ENCODE data around the gene CCNYL1. TPM values are rescaled to one million over a fixed set of nuclear protein-coding genes. Genes with fewer than 3 reads are reported as not detected.
A peak's percentile ranks its signal among the peaks of the same experiment; 100 is the strongest.

Gene CCNYL1
- total and polyA plus RNA-seq, 2 donors from 2014 or later, result 6.7 to 14.6 TPM

DNA sequence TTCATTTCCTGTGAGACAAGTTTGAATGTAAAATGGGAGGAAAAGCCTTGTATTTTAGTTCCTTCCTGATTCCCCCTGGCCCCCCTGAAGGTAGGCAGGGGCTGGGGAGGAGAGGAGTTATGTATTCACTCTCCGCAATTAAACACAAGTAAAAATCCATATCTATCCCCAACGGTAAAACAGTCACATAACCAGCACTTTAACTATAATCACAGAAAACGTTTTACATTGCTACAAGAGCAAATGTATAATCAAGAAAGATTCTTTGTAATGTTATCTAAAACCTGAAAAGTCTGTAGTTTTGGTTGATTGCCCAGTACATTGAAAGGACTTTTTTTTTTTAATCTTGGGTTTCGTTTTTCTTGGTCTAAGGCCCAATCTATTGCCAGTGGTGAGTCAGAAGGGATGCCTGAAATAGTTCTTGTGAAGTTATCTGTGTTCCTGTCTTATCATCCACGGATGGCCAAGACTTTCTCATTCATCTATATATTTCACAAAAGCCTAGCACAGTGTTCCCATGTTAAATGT is 34.5 kb upstream of the CCNYL1 start:
- TF ChIP-seq CTCF (IDR thresholded peaks at IDR 0.05; ENCODE audit: borderline replicate concordance, extremely low read depth, insufficient read depth), result no peak
- FAIRE-seq, result no peak
- peak in 1 of 5 donors; percentile 23 for DNase-seq
- H3K27me3 ChIP-seq (ENCODE audit: control insufficient read depth, insufficient read depth, low read length), result no peaks in the 10 kb centered on the region
- H3K9ac ChIP-seq (ENCODE audit: low read length in 3 of 3), result no peak overlapping the region
- H3K9me3 ChIP-seq (ENCODE audit: control insufficient read depth in 2 of 3, insufficient read depth in 1 of 3, low read length in 3 of 3), result no peaks in the 10 kb centered on the region
- no peaks in the 10 kb centered on the region for H3K4me1 ChIP-seq (ENCODE audit: control insufficient read depth in 2 of 3, insufficient read depth in 2 of 3, low read depth in 1 of 3, low read length in 3 of 3)
- intact Hi-C loops (cut with DNase I), result no loop called here
- no peaks in the 10 kb centered on the region for H3K36me3 ChIP-seq (ENCODE audit: control insufficient read depth in 2 of 3, insufficient read depth in 3 of 3, low read length in 3 of 3)
- H3K4me3 ChIP-seq (ENCODE audit: low read length in 3 of 3), result no peak overlapping the region
- peak overlapping the region in 1 of 2 donors; percentile 25 for H3K27ac ChIP-seq (ENCODE audit: low read depth in 2 of 2, low read length in 2 of 2)

DNA sequence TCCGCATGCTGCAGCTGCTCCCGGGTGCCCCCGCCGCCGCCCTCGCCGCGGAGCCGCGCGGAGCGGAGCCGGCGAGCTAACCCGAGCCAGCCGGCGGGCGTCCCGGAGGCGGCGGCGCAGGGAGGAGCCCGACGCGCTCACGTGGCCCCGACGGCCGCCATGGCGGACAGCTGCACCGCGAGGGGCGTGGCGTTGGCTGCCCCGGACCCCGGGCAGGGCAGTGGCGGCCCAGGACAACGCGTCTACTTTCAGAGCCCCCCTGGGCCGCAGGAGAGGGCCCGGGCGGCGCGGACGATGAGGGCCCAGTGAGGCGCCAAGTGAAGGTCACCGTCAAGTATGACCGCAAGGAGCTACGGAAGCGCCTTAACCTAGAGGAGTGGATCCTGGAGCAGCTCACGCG is 30.0 kb upstream of the CCNYL1 start:
- Histone ChIP-seq H3K4me3 (ENCODE audit: low read length in 3 of 3) (peak overlapping the region in 2 of 3 donors; percentile 11 to 53), H3K9ac (ENCODE audit: low read length in 3 of 3) (peak overlapping the region in 1 of 3 donors; percentile 26), H3K27me3 (ENCODE audit: control insufficient read depth, insufficient read depth, low read length) (no peaks in the 10 kb centered on the region), H3K9me3 (ENCODE audit: control insufficient read depth in 2 of 3, insufficient read depth in 1 of 3, low read length in 3 of 3) (no peaks in the 10 kb centered on the region), H3K27ac (ENCODE audit: low read depth in 2 of 2, low read length in 2 of 2) (no peak overlapping the region), H3K4me1 (ENCODE audit: control insufficient read depth in 2 of 3, insufficient read depth in 2 of 3, low read depth in 1 of 3, low read length in 3 of 3) (peaks cover 0 to 3% (median 0%) of the 10 kb centered on the region in 3 donors), H3K36me3 (ENCODE audit: control insufficient read depth in 2 of 3, insufficient read depth in 3 of 3, low read length in 3 of 3) (no peaks in the 10 kb centered on the region)
- no peak for TF ChIP-seq CTCF (IDR thresholded peaks at IDR 0.05; ENCODE audit: borderline replicate concordance, extremely low read depth, insufficient read depth)
- intact Hi-C loops (cut with DNase I), result no loop called here
- peak in 4 of 5 donors; percentile 11 to 74 (median 44) for DNase-seq
- FAIRE-seq, result no peak

GRCh38 chr2:207682557-207682956 is 28.9 kb upstream of the CCNYL1 start:
- no peak overlapping the region for H3K27ac ChIP-seq (ENCODE audit: low read depth in 2 of 2, low read length in 2 of 2)
- no peak overlapping the region for H3K9ac ChIP-seq (ENCODE audit: low read length in 3 of 3)
- H3K4me3 ChIP-seq (ENCODE audit: low read length in 3 of 3), result no peak overlapping the region
- no peaks in the 10 kb centered on the region for H3K9me3 ChIP-seq (ENCODE audit: control insufficient read depth in 2 of 3, insufficient read depth in 1 of 3, low read length in 3 of 3)
- no peak for FAIRE-seq
- H3K4me1 ChIP-seq (ENCODE audit: control insufficient read depth in 2 of 3, insufficient read depth in 2 of 3, low read depth in 1 of 3, low read length in 3 of 3), result peaks cover 0 to 3% (median 0%) of the 10 kb centered on the region in 3 donors
- no peaks in the 10 kb centered on the region for H3K36me3 ChIP-seq (ENCODE audit: control insufficient read depth in 2 of 3, insufficient read depth in 3 of 3, low read length in 3 of 3)
- H3K27me3 ChIP-seq (ENCODE audit: control insufficient read depth, insufficient read depth, low read length), result no peaks in the 10 kb centered on the region
- TF ChIP-seq CTCF (IDR thresholded peaks at IDR 0.05; ENCODE audit: borderline replicate concordance, extremely low read depth, insufficient read depth), result no peak
- intact Hi-C loops (cut with DNase I), result no loop called here
- no peak for DNase-seq

GRCh38 chr2:207683438-207683837 is 28.0 kb upstream of the CCNYL1 start:
- Histone ChIP-seq H3K36me3 (ENCODE audit: control insufficient read depth in 2 of 3, insufficient read depth in 3 of 3, low read length in 3 of 3) (no peaks in the 10 kb centered on the region), H3K27ac (ENCODE audit: low read depth in 2 of 2, low read length in 2 of 2) (no peak overlapping the region), H3K9me3 (ENCODE audit: control insufficient read depth in 2 of 3, insufficient read depth in 1 of 3, low read length in 3 of 3) (no peaks in the 10 kb centered on the region), H3K9ac (ENCODE audit: low read length in 3 of 3) (no peak overlapping the region), H3K4me3 (ENCODE audit: low read length in 3 of 3) (no peak overlapping the region), H3K27me3 (ENCODE audit: control insufficient read depth, insufficient read depth, low read length) (no peaks in the 10 kb centered on the region), H3K4me1 (ENCODE audit: control insufficient read depth in 2 of 3, insufficient read depth in 2 of 3, low read depth in 1 of 3, low read length in 3 of 3) (peaks cover 0 to 3% (median 0%) of the 10 kb centered on the region in 3 donors)
- no peak for TF ChIP-seq CTCF (IDR thresholded peaks at IDR 0.05; ENCODE audit: borderline replicate concordance, extremely low read depth, insufficient read depth)
- FAIRE-seq (no peak), DNase-seq (no peak)
- intact Hi-C loops (cut with DNase I), result no loop called here
